SK-MEL-5 (cell line): ENCODE measurements around the gene NANOS1. TPM values are rescaled to one million over a fixed set of nuclear protein-coding genes. Genes with fewer than 3 reads are reported as not detected.

Experiments
- small RNA-seq, 2 experiments: library from RNA; depleted of rRNA; stranded (forward); fragments of <200 nt; gene quantifications; one replicate each; pipeline ENCODE3, GENCODE V24; 2014
- total RNA-seq: library from RNA; depleted of rRNA; stranded (reverse); fragments of >200 nt; shearing (Covaris generic); gene quantifications from 2 replicates; pipeline ENCODE4 v1.2.3, GENCODE V29; 2014; rRNA removed

Gene NANOS1
- total RNA-seq, 1 experiment from 2014 or later: 3.5 TPM

Small RNAs within 50 kb of the gene (small RNA-seq; reads per million reads assigned to genes)
- gene RF00413 (0 to 0.05 reads per million in 2 experiments), gene SNORA19 (0 to 0.15 reads per million in 2 experiments)

Other genes starting within 250 kb of the NANOS1 start
- 112 and 130 TPM in 2 replicates for gene EIF3A, start 51.1 kb downstream of the NANOS1 start, total RNA-seq
- 52.5 and 55.6 TPM in 2 replicates for gene DENND10, start 74.4 kb downstream of the NANOS1 start, total RNA-seq
- gene SFXN4, start 136.0 kb downstream of the NANOS1 start, total RNA-seq: 58.9 and 63.9 TPM in 2 replicates
- gene PRDX3, start 149.1 kb downstream of the NANOS1 start, total RNA-seq: 245 and 273 TPM in 2 replicates
- 4.2 and 4.8 TPM in 2 replicates for gene GRK5, start 177.9 kb downstream of the NANOS1 start, total RNA-seq